HepG2 (cell line): Measurements from ENCODE around the gene UBE2E1.

Experiments used
- BRD4 ChIP-seq: sonication (generic); formaldehyde crosslinking; IDR thresholded peaks from 2 replicates; pipeline ENCODE4 v1.4.0; 2020; ENCODE audit warnings: missing genetic modification reagents
- POLR2A ChIP-seq, 2 experiments: IDR thresholded peaks; 2 replicates each; pipeline ENCODE4 v1.6.1; 2011; ENCODE audit warnings: low read depth in 2 of 2, low read length in 2 of 2, mild to moderate bottlenecking in 1 of 2, moderate library complexity in 1 of 2; ENCODE audit not compliant: insufficient read depth in 1 of 2
- SP1 ChIP-seq, 2 experiments: fragments of 450-650 bp in 1 of 2; sonication (generic) in 1 of 2; formaldehyde crosslinking in 1 of 2; IDR thresholded peaks; 2 replicates each; pipeline versions ENCODE4 v1.4.0 to v1.6.1; 2016 to 2020; ENCODE audit warnings: missing genetic modification reagents in 1 of 2
- ZNF430 ChIP-seq: sonication (generic); formaldehyde crosslinking; IDR thresholded peaks from 2 replicates; pipeline ENCODE4 v1.9.0; 2021; ENCODE audit warnings: mild to moderate bottlenecking, missing genetic modification reagents
- ZNF674 ChIP-seq: sonication (generic); formaldehyde crosslinking; IDR thresholded peaks from 2 replicates; pipeline ENCODE4 v1.5.0; 2020; ENCODE audit warnings: low read depth, mild to moderate bottlenecking, missing genetic modification reagents
- TF ChIP-seq, protein P1 (sequence below): fragments of 450-650 bp; IDR thresholded peaks from 2 replicates; pipeline ENCODE4 v1.6.1; 2017; ENCODE audit warnings: mild to moderate bottlenecking

DNA sequence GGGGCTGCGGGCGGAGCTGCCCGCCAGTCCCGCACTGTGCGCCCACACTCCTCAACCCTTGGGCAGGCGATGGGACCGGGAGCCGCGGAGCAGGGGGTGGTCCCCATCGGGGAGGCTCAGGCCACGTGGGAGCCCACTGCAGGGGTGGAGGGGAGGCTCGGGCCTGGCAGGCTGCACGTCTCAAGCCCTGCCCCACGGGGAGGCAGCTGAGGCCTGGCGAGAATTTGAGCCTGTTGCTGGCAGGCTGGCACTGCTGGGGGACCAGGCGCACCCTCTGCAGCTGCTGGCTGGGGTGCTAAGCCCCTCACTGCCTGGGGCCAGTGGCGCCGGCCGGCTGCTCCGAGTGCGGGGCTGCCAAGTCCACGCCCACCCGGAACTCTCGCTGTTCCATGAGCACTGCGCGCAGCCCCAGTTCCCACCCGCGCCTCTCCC is 76.7 kb downstream of the UBE2E1 start:
- TF ChIP-seq SP1 (IDR thresholded peaks at IDR 0.05) (no peak), SP1 (CRISPR knock-in tag; IDR thresholded peaks at IDR 0.05) (no peak), ZNF430 (CRISPR knock-in tag) (no peak), ZNF674 (CRISPR knock-in tag) (no peak), POLR2A (IDR thresholded peaks at IDR 0.05; ENCODE audit: insufficient read depth in 1 of 2, low read depth in 2 of 2, low read length in 2 of 2) (no peak), BRD4 (CRISPR knock-in tag) (no peak)
- TF ChIP-seq, protein P1, sequence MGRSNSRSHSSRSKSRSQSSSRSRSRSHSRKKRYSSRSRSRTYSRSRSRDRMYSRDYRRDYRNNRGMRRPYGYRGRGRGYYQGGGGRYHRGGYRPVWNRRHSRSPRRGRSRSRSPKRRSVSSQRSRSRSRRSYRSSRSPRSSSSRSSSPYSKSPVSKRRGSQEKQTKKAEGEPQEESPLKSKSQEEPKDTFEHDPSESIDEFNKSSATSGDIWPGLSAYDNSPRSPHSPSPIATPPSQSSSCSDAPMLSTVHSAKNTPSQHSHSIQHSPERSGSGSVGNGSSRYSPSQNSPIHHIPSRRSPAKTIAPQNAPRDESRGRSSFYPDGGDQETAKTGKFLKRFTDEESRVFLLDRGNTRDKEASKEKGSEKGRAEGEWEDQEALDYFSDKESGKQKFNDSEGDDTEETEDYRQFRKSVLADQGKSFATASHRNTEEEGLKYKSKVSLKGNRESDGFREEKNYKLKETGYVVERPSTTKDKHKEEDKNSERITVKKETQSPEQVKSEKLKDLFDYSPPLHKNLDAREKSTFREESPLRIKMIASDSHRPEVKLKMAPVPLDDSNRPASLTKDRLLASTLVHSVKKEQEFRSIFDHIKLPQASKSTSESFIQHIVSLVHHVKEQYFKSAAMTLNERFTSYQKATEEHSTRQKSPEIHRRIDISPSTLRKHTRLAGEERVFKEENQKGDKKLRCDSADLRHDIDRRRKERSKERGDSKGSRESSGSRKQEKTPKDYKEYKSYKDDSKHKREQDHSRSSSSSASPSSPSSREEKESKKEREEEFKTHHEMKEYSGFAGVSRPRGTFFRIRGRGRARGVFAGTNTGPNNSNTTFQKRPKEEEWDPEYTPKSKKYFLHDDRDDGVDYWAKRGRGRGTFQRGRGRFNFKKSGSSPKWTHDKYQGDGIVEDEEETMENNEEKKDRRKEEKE, result no peak
